ENCODE results near the gene SIGLEC10.

DNA sequence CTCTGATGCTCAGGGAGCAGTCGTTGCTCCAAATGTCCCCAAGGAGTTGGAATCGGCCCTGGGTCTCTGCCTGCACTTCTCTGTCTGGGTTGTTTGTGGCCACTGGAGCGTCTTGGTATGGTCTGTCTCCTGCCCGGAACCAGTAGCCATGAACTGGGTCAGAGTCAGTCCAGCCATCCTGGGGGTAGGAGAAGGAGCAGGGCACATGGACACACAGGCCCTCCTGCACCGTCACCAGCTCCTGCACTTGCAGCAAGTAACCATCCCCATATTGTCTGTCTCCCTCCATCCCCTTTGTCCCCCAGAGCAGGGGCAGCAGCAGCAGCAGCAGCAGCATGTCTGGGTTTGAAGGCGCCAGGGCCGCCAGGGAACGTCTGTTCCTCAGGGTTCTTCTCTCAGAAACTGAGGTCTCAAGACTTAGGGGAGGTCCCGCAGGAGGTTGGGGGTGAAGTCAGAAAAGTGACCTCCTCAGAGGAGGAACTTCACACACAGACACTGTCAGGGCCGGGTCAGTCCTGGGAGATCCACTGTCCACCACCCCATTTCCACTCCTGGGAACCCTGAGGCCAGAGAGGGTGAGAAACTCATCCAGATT, 40.7 kb upstream of the SIGLEC10 start, which contains the start of gene SIGLEC8:
- TF ChIP-seq EZH2 (IDR thresholded peaks at IDR 0.05; ENCODE audit: low read depth): no peak
- TF ChIP-seq, protein P1, sequence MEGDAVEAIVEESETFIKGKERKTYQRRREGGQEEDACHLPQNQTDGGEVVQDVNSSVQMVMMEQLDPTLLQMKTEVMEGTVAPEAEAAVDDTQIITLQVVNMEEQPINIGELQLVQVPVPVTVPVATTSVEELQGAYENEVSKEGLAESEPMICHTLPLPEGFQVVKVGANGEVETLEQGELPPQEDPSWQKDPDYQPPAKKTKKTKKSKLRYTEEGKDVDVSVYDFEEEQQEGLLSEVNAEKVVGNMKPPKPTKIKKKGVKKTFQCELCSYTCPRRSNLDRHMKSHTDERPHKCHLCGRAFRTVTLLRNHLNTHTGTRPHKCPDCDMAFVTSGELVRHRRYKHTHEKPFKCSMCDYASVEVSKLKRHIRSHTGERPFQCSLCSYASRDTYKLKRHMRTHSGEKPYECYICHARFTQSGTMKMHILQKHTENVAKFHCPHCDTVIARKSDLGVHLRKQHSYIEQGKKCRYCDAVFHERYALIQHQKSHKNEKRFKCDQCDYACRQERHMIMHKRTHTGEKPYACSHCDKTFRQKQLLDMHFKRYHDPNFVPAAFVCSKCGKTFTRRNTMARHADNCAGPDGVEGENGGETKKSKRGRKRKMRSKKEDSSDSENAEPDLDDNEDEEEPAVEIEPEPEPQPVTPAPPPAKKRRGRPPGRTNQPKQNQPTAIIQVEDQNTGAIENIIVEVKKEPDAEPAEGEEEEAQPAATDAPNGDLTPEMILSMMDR (conservative IDR thresholded peaks at IDR 0.05): no peak
